WTC11 (cell line): Measurements from ENCODE around the gene SLC8A2.

Experiments
- CBFB ChIP-seq: sonication (generic); formaldehyde crosslinking; IDR thresholded peaks from 2 replicates; pipeline ENCODE4 v1.8.1; 2022; ENCODE audit warnings: mild to moderate bottlenecking, low read depth, missing genetic modification reagents
- ELF4 ChIP-seq: sonication (generic); formaldehyde crosslinking; IDR thresholded peaks from 2 replicates; pipeline ENCODE4 v1.8.1; 2022; ENCODE audit warnings: low read depth, mild to moderate bottlenecking, moderate library complexity, missing genetic modification reagents
- ZNF423 ChIP-seq: fragments of 250-450 bp; sonication (Bioruptor Pico); IDR thresholded peaks from 2 replicates; pipeline ENCODE4 v2.1.2; 2022; ENCODE audit warnings: mild to moderate bottlenecking, moderate library complexity
- TF ChIP-seq, protein P1 (sequence below): fragments of 200-600 bp; IDR thresholded peaks from 2 replicates; pipeline ENCODE4 v1.8.0; 2022; ENCODE audit warnings: antibody characterized with exemption

DNA sequence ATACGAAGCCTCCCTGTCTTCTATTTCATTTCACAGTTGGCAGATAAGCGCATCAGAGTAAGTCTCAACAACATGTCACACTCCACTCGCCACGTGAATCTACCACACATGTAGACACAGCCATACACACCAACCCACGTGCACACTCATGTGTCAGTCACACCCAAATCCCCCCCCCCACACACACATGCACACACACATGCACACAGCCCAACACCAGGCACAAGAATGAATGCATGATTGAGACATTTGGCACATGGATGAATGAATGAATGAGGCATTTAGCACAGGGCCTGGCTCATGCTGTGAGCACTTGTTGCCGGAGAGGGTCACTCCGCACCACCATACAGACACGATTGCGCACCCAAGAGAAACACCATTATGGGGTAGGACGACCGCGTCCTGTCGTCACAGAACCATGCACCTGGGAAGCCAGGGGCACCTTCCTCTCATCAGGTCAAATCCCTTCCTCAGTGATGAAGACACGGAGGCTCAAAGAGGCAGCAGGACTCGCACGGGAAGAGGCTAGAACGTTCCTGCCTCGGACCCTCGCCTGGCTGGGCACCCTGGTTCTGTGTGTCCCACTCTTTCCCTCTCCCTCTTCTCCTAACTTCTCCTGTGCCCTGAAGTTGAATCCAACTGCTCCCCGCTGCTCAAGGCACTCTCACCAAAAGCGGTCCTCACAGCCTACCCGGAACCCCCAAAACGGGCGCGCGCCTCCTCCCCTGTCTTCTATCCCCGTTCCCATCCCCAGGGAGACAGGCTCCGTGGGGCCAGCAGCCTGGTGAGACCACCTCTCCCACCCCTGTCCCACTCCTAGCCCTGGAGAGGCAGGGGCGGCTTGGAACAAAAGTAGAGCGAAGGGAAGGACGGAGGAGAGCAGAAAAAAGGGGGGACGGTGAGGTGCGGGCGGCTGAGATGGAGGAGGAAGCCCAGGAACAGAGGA, 53.7 kb downstream of the SLC8A2 start:
- TF ChIP-seq ZNF423 (CRISPR knock-in tag) = no peak
- TF ChIP-seq CBFB (CRISPR knock-in tag) = no peak
- no peak for TF ChIP-seq ELF4
- TF ChIP-seq, protein P1, sequence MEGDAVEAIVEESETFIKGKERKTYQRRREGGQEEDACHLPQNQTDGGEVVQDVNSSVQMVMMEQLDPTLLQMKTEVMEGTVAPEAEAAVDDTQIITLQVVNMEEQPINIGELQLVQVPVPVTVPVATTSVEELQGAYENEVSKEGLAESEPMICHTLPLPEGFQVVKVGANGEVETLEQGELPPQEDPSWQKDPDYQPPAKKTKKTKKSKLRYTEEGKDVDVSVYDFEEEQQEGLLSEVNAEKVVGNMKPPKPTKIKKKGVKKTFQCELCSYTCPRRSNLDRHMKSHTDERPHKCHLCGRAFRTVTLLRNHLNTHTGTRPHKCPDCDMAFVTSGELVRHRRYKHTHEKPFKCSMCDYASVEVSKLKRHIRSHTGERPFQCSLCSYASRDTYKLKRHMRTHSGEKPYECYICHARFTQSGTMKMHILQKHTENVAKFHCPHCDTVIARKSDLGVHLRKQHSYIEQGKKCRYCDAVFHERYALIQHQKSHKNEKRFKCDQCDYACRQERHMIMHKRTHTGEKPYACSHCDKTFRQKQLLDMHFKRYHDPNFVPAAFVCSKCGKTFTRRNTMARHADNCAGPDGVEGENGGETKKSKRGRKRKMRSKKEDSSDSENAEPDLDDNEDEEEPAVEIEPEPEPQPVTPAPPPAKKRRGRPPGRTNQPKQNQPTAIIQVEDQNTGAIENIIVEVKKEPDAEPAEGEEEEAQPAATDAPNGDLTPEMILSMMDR = no peak
